Neural cell (in vitro differentiated cells): ENCODE measurements around the gene SPATS2L. TPM values are rescaled to one million over a fixed set of nuclear protein-coding genes. Genes with fewer than 3 reads are reported as not detected.

Experiments
- H2AFZ ChIP-seq: fragments of 200-600, 300-800 bp; sonication (generic), shearing (Covaris generic); 2 replicates; pipeline ENCODE4 v1.6.0; 2014; ENCODE audit warnings: low read depth, mild to moderate bottlenecking, antibody characterized with exemption, low read length, moderate library complexity
- H3F3A ChIP-seq: fragments of 200-600 bp; shearing (Covaris generic); 2 replicates; pipeline ENCODE4 v1.6.1; 2016; ENCODE audit warnings: mild to moderate bottlenecking, moderate library complexity, mixed read lengths, antibody characterized with exemption, low read length; ENCODE audit not compliant: insufficient read depth, poor library complexity, severe bottlenecking
- H3K27ac ChIP-seq: fragments of 200-600, 300-800 bp; sonication (generic), shearing (Covaris generic); 2 replicates; pipeline ENCODE4 v1.5.1; 2014; ENCODE audit warnings: mild to moderate bottlenecking, low read length, moderate library complexity
- H3K27me3 ChIP-seq: fragments of 300-800, 200-600 bp; sonication (generic), shearing (Covaris generic); 2 replicates; pipeline ENCODE4 v1.6.0; 2014; ENCODE audit warnings: mild to moderate bottlenecking, low read depth, low read length, moderate library complexity; ENCODE audit not compliant: insufficient read depth
- H3K36me3 ChIP-seq: fragments of 300-800, 200-600 bp; sonication (generic), shearing (Covaris generic); 2 replicates; pipeline ENCODE4 v1.5.1; 2014; ENCODE audit warnings: mild to moderate bottlenecking, antibody characterized with exemption, low read length, moderate library complexity; ENCODE audit not compliant: insufficient read depth
- H3K4me2 ChIP-seq: fragments of 300-800, 200-600 bp; sonication (generic), shearing (Covaris generic); 2 replicates; pipeline ENCODE4 v1.6.0; 2014; ENCODE audit warnings: mild to moderate bottlenecking, low read length
- H3K4me3 ChIP-seq: fragments of 300-800, 200-600 bp; sonication (generic), shearing (Covaris generic); 2 replicates; pipeline ENCODE4 v1.5.1; 2014; ENCODE audit warnings: mild to moderate bottlenecking, low read length, moderate library complexity
- H3K79me2 ChIP-seq: fragments of 200-600 bp; shearing (Covaris generic); replicated peaks from 2 replicates; pipeline ENCODE4 v1.6.0; 2014; ENCODE audit warnings: mild to moderate bottlenecking, low read length, moderate library complexity; ENCODE audit not compliant: insufficient read depth
- H3K9ac ChIP-seq: fragments of 300-800, 200-600 bp; sonication (generic), shearing (Covaris generic); 2 replicates; pipeline ENCODE4 v1.6.1; 2016; ENCODE audit warnings: mild to moderate bottlenecking, low read length, mixed read lengths
- H3K9me2 ChIP-seq: fragments of 200-600 bp; shearing (Covaris generic); 2 replicates; pipeline ENCODE4 v1.6.1; 2016; ENCODE audit warnings: mild to moderate bottlenecking, low read length, mixed read lengths; ENCODE audit not compliant: insufficient read depth
- H3K9me3 ChIP-seq: fragments of 200-600, 300-800 bp; sonication (generic), shearing (Covaris generic); 2 replicates; pipeline ENCODE4 v1.6.1; 2016; ENCODE audit warnings: mild to moderate bottlenecking, mixed run types, low read length, moderate library complexity, mixed read lengths
- H4K20me1 ChIP-seq: fragments of 200-600 bp; shearing (Covaris generic); 2 replicates; pipeline ENCODE4 v1.6.1; 2016; ENCODE audit warnings: mild to moderate bottlenecking, mixed run types; ENCODE audit not compliant: insufficient read depth
- EP300 ChIP-seq: fragments of 450-650 bp; conservative IDR thresholded peaks from 2 replicates; pipeline ENCODE4 v1.6.1; 2014; ENCODE audit warnings: antibody characterized with exemption, mild to moderate bottlenecking, moderate library complexity; ENCODE audit not compliant: poor library complexity, severe bottlenecking
- EZH2 ChIP-seq: fragments of 200-600, 300-800 bp; shearing (Covaris generic), sonication (generic); IDR thresholded peaks from 2 replicates; pipeline ENCODE4 v1.6.1; 2014; ENCODE audit warnings: antibody characterized with exemption, low read length, borderline replicate concordance, mild to moderate bottlenecking; ENCODE audit not compliant: insufficient read depth, poor library complexity, severe bottlenecking
- MXI1 ChIP-seq: fragments of 450-650 bp; conservative IDR thresholded peaks from 2 replicates; pipeline ENCODE4 v1.6.1; 2014; ENCODE audit warnings: antibody characterized with exemption, mild to moderate bottlenecking; ENCODE audit not compliant: poor library complexity, severe bottlenecking
- POLR2AphosphoS5 ChIP-seq: IDR thresholded peaks from 2 replicates; pipeline ENCODE4 v1.6.1; 2012
- RAD21 ChIP-seq: fragments of 450-650 bp; conservative IDR thresholded peaks from 2 replicates; pipeline ENCODE4 v1.6.1; 2014; ENCODE audit warnings: antibody characterized with exemption, mild to moderate bottlenecking, moderate library complexity
- REST ChIP-seq: IDR thresholded peaks from 2 replicates; pipeline ENCODE4 v1.6.1; 2012; ENCODE audit warnings: borderline replicate concordance
- SMC3 ChIP-seq: fragments of 450-650 bp; conservative IDR thresholded peaks from 2 replicates; pipeline ENCODE4 v1.6.1; 2014; ENCODE audit warnings: antibody characterized with exemption, mild to moderate bottlenecking, moderate library complexity; ENCODE audit not compliant: poor library complexity
- TAF1 ChIP-seq: IDR thresholded peaks from 2 replicates; pipeline ENCODE4 v1.6.1; 2012; ENCODE audit warnings: low read depth
- polyA plus RNA-seq: library from polyadenylated mRNA; depleted of rRNA; stranded (reverse); fragments of >200 nt; gene quantifications from 2 replicates; pipeline ENCODE4 v1.2.3, GENCODE V29; 2014
- TF ChIP-seq, protein P1 (sequence below): fragments of 450-650 bp; IDR thresholded peaks from 2 replicates; pipeline ENCODE4 v1.5.1; 2014; ENCODE audit warnings: antibody characterized with exemption, mild to moderate bottlenecking, moderate library complexity; ENCODE audit not compliant: poor library complexity, severe bottlenecking

Gene SPATS2L
- polyA plus RNA-seq, 1 donor from 2014 or later: 8.5 TPM

DNA sequence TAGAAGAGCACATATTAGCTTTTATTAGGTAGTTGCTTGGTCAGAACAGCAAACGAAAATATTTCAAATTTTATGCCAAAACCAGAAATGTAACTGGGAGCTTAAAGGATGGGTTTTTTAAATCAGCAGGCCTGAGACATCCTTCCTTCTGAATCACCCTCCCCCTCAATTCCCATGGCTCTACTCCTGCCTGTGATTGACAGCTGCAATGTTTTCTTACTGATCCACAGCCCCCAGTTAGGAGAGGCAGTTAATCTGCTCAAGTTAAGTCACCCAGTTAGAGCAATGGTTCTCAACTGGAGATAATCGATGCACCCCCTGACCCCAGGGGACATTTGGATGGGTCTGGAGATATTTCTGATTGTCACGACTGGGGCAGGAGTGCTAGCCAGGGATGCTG, 178.4 kb downstream of the SPATS2L start:
- Histone ChIP-seq H3K9me3 (no peaks in the 10 kb centered on the region), H3K27me3 (no peaks in the 10 kb centered on the region), H3K4me2 (no peak overlapping the region), H4K20me1 (no peaks in the 10 kb centered on the region), H3K36me3 (no peaks in the 10 kb centered on the region), H3K9ac (no peak overlapping the region), H2AFZ (no peak overlapping the region), H3K27ac (no peak overlapping the region), H3K4me3 (no peak overlapping the region), H3F3A (no peaks in the 10 kb centered on the region), H3K79me2 (no peaks in the 10 kb centered on the region), H3K9me2 (no peaks in the 10 kb centered on the region)
- TF ChIP-seq REST (no peak), TAF1 (no peak), SMC3 (no peak), POLR2AphosphoS5 (no peak)

GRCh38 chr2:200486529-200486928, 180.0 kb downstream of the SPATS2L start:
- Histone ChIP-seq H4K20me1 (no peaks in the 10 kb centered on the region), H3K27ac (no peak overlapping the region), H3K4me3 (no peak overlapping the region), H3K79me2 (no peaks in the 10 kb centered on the region), H3F3A (no peaks in the 10 kb centered on the region), H2AFZ (no peak overlapping the region), H3K27me3 (no peaks in the 10 kb centered on the region), H3K36me3 (peaks cover 4% of the 10 kb centered on the region), H3K9me2 (no peaks in the 10 kb centered on the region), H3K9ac (no peak overlapping the region), H3K9me3 (no peaks in the 10 kb centered on the region), H3K4me2 (no peak overlapping the region)
- TF ChIP-seq TAF1: no peak
- TF ChIP-seq EZH2: no peak
- no peak for TF ChIP-seq POLR2AphosphoS5
- TF ChIP-seq MXI1: no peak
- no peak for TF ChIP-seq EP300
- TF ChIP-seq, protein P1, sequence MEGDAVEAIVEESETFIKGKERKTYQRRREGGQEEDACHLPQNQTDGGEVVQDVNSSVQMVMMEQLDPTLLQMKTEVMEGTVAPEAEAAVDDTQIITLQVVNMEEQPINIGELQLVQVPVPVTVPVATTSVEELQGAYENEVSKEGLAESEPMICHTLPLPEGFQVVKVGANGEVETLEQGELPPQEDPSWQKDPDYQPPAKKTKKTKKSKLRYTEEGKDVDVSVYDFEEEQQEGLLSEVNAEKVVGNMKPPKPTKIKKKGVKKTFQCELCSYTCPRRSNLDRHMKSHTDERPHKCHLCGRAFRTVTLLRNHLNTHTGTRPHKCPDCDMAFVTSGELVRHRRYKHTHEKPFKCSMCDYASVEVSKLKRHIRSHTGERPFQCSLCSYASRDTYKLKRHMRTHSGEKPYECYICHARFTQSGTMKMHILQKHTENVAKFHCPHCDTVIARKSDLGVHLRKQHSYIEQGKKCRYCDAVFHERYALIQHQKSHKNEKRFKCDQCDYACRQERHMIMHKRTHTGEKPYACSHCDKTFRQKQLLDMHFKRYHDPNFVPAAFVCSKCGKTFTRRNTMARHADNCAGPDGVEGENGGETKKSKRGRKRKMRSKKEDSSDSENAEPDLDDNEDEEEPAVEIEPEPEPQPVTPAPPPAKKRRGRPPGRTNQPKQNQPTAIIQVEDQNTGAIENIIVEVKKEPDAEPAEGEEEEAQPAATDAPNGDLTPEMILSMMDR: no peak
- no peak for TF ChIP-seq REST
- no peak for TF ChIP-seq SMC3
- no peak for TF ChIP-seq RAD21
